Esophagus muscularis mucosa (tissue), 3 donors: ENCODE measurements around the gene MANSC4.

ENCODE experiments used
- CTCF ChIP-seq, 3 experiments: fragments of 200-600 bp in 2 of 3; fragments of 450-650 bp in 1 of 3; sonication (generic) in 2 of 3; IDR thresholded peaks; one replicate each; pipeline ENCODE4 v1.5.1; 2017 to 2019; ENCODE audit warnings: antibody characterized with exemption in 3 of 3, mild to moderate bottlenecking in 2 of 3, moderate library complexity in 1 of 3
- POLR2A ChIP-seq: fragments of 450-650 bp; IDR thresholded peaks from one replicate; pipeline ENCODE4 v1.6.1; 2017; ENCODE audit warnings: antibody characterized with exemption, moderate library complexity, mild to moderate bottlenecking, low read depth

- TF ChIP-seq CTCF (IDR thresholded peaks at IDR 0.05), result no peak
- no peak for TF ChIP-seq POLR2A
Observed at GRCh38 chr12:27817766-27818165, 37.7 kb upstream of the MANSC4 start.
